Stimulated activated CD8-positive, alpha-beta memory T cell treated with anti-CD3 and anti-CD28 coated beads, Interleukin-15, amount 100 ng/mL, for 24 hours (primary cell): ENCODE results near the gene HOXA1.

Experiments used
- DNase-seq: peaks from one replicate; pipeline ENCODE4 v3.0.0-alpha.2; 2020; ENCODE audit warnings: low read depth

The HOXA1 gene

DNA sequence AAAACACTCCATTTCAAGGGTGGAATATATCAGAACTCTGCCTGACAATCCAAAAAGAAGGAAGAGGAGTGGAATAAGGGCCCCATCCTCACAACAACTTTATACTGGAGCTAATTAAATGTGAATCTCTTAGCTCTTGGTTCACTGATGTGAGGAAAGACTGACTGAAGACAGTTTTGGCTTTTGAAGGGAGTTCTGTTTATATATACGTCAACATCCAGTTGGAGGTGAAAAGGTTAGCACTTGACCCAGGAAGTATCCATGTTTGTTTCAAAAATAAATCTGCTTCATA lies 3.0 kb downstream of the HOXA1 start:
- DNase-seq: no peak

GRCh38 chr7:27091941-27092818 lies 3.6 kb downstream of the HOXA1 start:
- DNase-seq: no peak

- no peak for DNase-seq
Measured at GRCh38 chr7:27091105-27091504, 4.7 kb downstream of the HOXA1 start.

DNA sequence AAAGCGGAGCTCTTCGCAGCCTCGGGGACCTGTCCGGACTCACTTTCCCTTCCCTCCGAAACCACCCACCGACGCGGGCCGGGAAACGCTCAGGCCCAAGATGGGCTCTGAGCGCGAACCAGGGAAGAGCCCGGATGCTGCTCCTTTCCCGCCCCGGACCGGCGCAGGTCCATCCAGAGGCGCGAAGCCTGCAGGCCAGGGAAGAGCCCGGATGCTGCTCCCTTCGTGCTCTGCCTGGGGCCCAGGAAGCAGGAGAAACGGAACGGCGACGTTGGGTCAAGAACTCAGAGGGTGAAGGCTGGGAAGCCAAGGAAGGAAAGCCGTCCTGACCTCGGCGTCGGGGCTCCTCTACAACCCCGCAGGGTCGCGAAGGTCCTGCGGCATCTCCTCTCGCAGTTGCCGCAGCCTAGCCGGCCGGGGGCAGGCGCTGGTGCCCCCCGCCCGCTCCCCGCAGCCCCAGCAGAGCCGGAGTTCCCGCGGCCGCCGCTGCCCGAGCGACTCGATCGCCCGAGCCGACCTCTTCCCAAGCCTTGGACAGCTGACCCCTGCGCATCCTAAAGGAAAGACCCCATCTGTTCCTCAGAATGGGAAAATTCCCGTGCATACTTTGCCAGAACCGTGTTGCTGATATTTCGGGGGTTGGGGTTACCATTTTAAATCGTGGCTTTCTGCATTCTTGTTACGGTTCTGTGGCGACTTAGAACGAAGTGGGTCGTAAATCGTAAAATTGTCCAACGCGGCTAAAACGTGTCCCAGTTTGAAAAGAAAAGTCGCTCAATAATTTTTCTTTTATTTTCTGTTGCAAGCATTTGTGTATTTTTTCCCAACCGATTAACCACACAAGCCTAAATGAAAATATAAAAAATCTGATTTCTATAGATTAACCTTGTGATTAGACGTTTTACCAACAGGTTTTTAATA lies 7.5 kb downstream of the HOXA1 start:
- no peak for DNase-seq

- DNase-seq: no peak
Measured at GRCh38 chr7:27083646-27084045, 12.2 kb downstream of the HOXA1 start.

- DNase-seq: no peak
Measured at GRCh38 chr7:27082171-27082570, 13.6 kb downstream of the HOXA1 start.

DNA sequence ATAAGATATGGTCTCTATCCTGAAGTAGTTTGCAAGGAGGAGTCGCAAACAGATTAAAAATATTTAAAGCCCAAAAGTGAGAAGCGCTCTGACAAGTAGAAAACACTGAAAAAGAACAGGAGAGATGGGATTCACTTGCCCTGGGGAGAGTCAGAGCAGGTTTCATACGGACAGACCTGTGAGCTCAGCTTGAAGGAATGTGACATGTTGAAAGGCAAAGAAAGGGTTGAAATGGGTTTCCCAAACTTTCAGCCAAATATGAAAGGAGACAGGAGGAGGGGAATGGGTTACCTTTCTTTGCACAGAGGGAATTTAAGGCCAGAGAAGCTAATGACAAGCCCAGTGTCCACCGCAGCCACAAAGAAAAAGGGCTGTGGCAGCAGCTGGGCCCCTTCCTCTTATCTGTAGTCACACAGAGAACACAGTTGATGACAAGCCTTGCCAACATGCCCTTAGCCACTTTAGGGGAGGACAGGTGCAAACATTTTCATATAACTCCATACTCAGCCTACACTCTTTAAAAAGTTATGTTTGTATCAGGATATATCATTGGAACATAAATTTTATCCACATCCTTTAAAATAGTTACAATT lies 14.9 kb downstream of the HOXA1 start:
- no peak for DNase-seq

DNA sequence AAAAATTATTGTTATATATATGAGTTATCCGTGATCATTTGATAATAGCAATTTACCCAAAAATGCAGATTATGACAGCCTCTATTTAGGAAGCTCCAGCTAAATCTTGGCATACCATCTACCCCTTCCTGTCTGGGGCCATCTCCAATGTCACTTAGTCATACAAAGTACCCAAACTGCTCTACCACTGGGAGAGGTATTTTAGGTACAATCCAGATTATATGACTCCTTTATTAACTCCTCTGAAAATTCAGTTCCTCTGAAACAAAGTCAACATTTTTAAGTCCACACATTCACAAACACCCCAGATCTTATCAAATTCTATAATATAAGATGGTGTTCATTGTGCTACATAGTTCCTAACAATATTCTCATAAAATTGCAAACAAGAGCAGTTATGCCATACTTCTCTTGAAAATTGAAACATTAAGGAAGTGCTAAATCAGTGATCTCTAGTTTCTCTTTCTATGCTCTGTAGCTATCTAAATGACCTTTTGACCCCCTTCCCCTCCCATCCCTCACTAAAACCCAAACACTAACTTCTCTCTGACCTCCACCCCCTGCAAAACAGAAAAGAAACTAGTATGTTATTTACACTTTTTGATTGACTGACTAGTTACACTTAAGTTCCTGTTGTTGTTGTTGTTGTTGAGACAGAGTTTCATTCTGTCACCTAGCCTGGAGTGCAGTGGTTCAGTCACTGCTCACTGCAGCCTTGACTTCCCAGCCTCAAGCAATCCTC lies 16.4 kb downstream of the HOXA1 start:
- DNase-seq: no peak

DNA sequence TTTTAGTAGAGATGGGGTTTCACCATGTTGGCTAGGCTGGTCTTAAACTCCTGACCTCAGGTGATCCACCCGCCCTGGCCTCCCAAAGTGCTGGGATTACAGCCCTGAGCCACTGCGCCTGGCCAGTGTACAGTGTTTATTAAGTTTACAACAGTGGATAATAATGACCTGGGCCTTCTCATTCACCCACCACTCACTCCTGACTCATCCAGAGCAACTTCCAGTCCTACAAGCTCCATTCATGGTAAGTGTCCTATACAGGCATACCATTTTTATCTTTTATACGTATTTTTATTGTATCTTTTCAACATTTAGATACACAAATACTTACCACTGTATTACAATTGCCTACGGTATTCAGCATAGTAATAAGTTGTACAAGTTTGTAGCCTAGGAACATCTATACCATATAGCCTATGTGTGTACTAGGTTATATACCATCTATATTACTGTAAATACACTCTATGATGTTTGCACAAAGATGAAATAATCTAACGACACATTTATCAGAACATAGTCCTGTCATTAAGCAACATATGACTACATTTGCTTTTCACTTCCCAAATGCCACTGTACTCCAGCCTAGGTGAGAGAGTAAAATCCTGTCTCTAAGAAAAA lies 17.1 kb downstream of the HOXA1 start:
- DNase-seq: no peak

- DNase-seq: no peak
Measured at GRCh38 chr7:27073076-27073475, 22.7 kb downstream of the HOXA1 start.

- DNase-seq: no peak
Measured at GRCh38 chr7:27071622-27072390, 24.0 kb downstream of the HOXA1 start.

- no peak for DNase-seq
Measured at GRCh38 chr7:27068259-27068658, 27.5 kb downstream of the HOXA1 start.

DNA sequence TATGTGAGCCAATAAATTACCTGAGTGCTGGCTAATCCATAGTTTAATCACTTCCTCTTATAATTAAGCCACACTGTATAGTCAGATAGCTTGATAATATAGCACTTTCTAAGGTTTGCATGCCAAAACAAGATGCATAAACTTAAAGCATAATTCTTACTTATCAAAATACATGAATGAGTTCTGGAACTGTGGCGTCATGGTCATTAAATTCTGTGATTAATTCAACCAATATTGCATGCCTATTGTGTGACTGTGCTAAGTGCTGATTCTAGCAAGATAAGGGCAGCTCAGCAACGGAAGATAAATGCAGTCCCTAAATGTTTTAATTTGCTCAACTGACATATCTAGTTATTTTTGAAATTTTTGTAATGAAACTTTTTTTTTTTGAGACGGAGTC lies 29.7 kb downstream of the HOXA1 start:
- DNase-seq: no peak

DNA sequence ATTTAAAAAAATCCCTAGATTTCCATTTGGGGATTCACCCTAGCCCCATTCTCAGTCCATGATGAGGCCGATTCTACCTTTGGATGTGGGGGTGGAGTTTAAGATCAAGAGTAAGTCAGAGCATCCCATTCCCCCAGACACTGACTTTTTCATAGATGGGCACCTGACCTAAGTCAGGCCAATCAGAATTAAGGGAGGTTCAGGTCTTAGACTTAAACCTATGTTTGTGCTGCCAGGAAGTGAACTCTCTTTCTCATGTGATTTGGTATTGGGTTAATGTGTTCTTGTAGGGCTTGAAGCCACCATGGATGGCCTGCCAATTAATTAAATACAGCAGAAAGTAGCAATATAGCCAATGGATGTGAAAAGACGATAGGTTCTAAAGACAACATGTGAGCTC lies 30.1 kb downstream of the HOXA1 start:
- DNase-seq: no peak

- DNase-seq: no peak
Measured at GRCh38 chr7:27064661-27065060, 31.1 kb downstream of the HOXA1 start.

DNA sequence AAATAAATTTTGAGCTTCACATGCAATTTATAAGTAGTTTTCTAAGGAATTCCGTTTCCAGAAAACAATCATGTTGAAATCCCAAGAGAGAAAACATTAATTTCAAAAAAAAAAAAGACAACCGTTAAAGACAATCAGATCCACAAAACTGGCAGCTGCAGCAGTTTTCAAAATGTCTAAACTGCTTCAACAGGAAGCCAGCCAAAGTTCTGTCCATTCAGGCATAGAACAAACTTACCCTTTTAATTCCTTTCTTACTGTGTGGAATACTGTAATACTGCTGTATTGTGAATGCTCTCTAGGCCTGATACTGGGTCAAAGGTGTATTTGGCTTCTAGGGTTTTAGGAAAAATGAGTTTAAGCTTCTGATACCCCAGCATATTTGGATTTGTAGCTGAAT lies 31.6 kb downstream of the HOXA1 start:
- DNase-seq: no peak

- DNase-seq: no peak
Measured at GRCh38 chr7:27062946-27063345, 32.9 kb downstream of the HOXA1 start.

- no peak for DNase-seq
Measured at GRCh38 chr7:27053153-27053552, 42.6 kb downstream of the HOXA1 start.

DNA sequence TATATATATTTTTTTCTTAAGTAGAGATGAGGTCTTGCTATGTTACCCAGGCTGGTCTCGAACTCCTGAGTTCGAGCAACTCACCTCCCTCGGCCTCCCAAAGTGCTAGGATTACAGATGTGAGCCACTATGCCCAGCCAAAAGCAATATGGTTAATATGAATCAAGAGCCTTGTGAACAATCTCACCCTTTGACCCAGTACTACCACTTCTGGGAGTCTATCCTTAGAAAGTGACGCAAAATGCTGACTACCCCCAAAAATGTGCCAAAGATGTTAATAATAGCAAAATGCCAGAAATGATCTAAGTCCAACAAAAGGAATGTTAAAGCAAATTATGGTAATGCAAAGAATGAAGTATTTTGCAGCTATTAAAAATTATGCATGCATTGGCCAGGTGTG lies 44.3 kb downstream of the HOXA1 start:
- no peak for DNase-seq

DNA sequence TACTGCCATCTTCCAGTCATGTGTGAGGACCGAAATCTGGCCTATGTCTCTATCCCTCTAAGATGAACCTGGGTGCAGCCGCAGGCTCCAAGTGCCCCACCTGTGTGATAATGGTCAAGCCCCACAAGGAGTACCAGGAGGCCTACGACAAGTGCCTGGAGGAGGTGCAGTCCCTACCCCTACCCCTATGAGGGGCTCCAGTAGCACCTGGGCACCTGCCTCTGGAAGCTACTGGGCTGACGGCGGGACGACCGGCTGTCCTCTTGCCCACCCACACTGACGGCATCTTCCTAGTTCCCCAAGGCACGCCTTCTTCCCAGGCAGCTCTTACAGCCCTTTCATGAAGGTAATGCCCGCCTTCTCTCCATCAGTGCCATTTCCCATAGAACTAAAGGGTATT lies 47.4 kb downstream of the HOXA1 start:
- DNase-seq: no peak
